Smooth muscle cell (in vitro differentiated cells): ENCODE data around the gene GARNL3. TPM values are rescaled to one million over a fixed set of nuclear protein-coding genes. Genes with fewer than 3 reads are reported as not detected.

Source experiments
- DNase-seq: peaks from one replicate; lab custom pipeline; 2025; ENCODE audit not compliant: unreplicated experiment; lab: John Stamatoyannopoulos, UW
- H2AFZ ChIP-seq: fragments of 200-600 bp; sonication (generic); 2 replicates; pipeline ENCODE4 v1.6.0; 2016; ENCODE audit warnings: antibody characterized with exemption, low read depth, mild to moderate bottlenecking
- H3F3A ChIP-seq: fragments of 200-600 bp; sonication (generic); 2 replicates; pipeline ENCODE4 v1.6.0; 2017; ENCODE audit warnings: antibody characterized with exemption, low read depth
- H3K27ac ChIP-seq: fragments of 200-600 bp; sonication (generic); 2 replicates; pipeline ENCODE4 v1.5.1; 2016; ENCODE audit warnings: low read depth, mild to moderate bottlenecking
- H3K27me3 ChIP-seq: fragments of 200-600 bp; sonication (generic); 2 replicates; pipeline ENCODE4 v1.6.1; 2016; ENCODE audit warnings: low read depth, mild to moderate bottlenecking
- H3K36me3 ChIP-seq: fragments of 200-600 bp; sonication (generic); 2 replicates; pipeline ENCODE4 v1.5.1; 2016; ENCODE audit warnings: low read depth
- H3K4me1 ChIP-seq: fragments of 200-600 bp; sonication (generic); 2 replicates; pipeline ENCODE4 v1.5.1; 2016; ENCODE audit warnings: low read depth
- H3K4me2 ChIP-seq: fragments of 200-600 bp; sonication (generic); 2 replicates; pipeline ENCODE4 v1.6.0; 2016; ENCODE audit warnings: mild to moderate bottlenecking
- H3K4me3 ChIP-seq: fragments of 200-600 bp; sonication (generic); 2 replicates; pipeline ENCODE4 v1.5.1; 2016; ENCODE audit warnings: mild to moderate bottlenecking
- H3K79me2 ChIP-seq: fragments of 200-600 bp; sonication (generic); 2 replicates; pipeline ENCODE4 v1.6.0; 2016; ENCODE audit warnings: low read depth, mild to moderate bottlenecking
- H3K9ac ChIP-seq: fragments of 200-600 bp; sonication (generic); 2 replicates; pipeline ENCODE4 v1.6.0; 2016; ENCODE audit warnings: low read depth
- H3K9me3 ChIP-seq: fragments of 200-600 bp; sonication (generic); replicated peaks from 2 replicates; pipeline ENCODE4 v1.5.1; 2016; ENCODE audit warnings: low read depth
- H4K20me1 ChIP-seq: fragments of 200-600 bp; sonication (generic); 2 replicates; pipeline ENCODE4 v1.6.0; 2016; ENCODE audit warnings: low read depth
- CTCF ChIP-seq: fragments of 200-600 bp; sonication (generic); IDR thresholded peaks from 2 replicates; pipeline ENCODE4 v1.5.1; 2017; ENCODE audit warnings: borderline replicate concordance, mild to moderate bottlenecking, antibody characterized with exemption; ENCODE audit not compliant: insufficient read depth, poor library complexity, severe bottlenecking
- WGBS: methylation state at CpG from one replicate; pipeline ENCODE4 v1.1.7; 2016; ENCODE audit warnings: low lambda C conversion rate; 5-methylcytosine and 5-hydroxymethylcytosine counted together
- polyA plus RNA-seq: library from polyadenylated mRNA; unstranded; fragments of >200 nt; fragmentation: Nextera tagmentation; extraction: Ambion mirVana; gene quantifications from 2 replicates; pipeline ENCODE4 v1.2.1, GENCODE V29; 2016
- total RNA-seq: library from RNA; depleted of rRNA; stranded (reverse); fragments of >200 nt; gene quantifications from 2 replicates; pipeline ENCODE4 v1.2.3, GENCODE V29; 2014

GARNL3 gene
- total and polyA plus RNA-seq, 2 experiments from 2014 or later, result 4.7 to 18.5 TPM

GRCh38 chr9:127341152-127341551 lies 76.6 kb downstream of the GARNL3 start:
- no peak overlapping the region for H3K27ac ChIP-seq
- no peaks in the 10 kb centered on the region for H3K27me3 ChIP-seq
- DNase-seq, result no peak
- peaks cover 5% of the 10 kb centered on the region for H3F3A ChIP-seq
- no peak overlapping the region for H3K4me3 ChIP-seq
- WGBS, result 97% methylated on average over 3 of the region's 3 CpGs
- H3K9me3 ChIP-seq, result no peaks in the 10 kb centered on the region
- TF ChIP-seq CTCF, result no peak
- H3K36me3 ChIP-seq, result no peaks in the 10 kb centered on the region
- H3K4me1 ChIP-seq, result peaks cover 5% of the 10 kb centered on the region
- no peaks in the 10 kb centered on the region for H4K20me1 ChIP-seq
- H2AFZ ChIP-seq, result no peak overlapping the region
- no peaks in the 10 kb centered on the region for H3K79me2 ChIP-seq
- no peak overlapping the region for H3K4me2 ChIP-seq
- no peak overlapping the region for H3K9ac ChIP-seq

DNA sequence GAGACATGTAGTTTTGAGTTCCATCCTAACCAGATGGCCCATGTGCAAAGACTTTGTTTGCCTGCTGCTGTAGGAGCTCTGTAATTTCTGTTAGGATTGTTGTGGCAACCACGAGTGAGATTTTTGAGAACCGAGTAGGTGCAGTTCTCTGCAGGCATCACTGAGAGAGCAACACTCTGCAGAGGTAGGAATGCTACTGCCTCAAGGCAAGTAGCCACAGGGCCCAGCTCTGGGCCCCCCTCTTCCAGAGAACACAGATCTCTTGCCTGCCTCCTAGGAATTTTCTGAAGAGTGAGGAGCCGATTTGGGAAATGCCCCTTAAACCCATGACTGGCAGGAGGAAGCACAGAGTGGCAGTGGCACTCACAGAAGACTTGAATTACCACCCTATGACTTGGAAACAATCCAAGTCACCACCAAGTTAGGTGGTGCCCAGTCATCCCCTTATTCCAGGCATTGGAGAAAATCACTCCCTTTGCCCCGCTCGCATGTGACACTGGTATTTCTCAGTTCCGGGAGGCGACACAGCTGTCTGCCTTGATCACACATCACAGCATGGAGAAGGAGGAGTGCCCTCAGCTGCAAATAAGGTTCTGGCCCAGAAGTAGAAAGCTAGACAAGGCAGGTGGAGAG lies 79.9 kb downstream of the GARNL3 start:
- 77% methylated on average over 7 of the region's 7 CpGs for WGBS
- Histone ChIP-seq H3K36me3 (no peaks in the 10 kb centered on the region), H3K27ac (no peak overlapping the region)

DNA sequence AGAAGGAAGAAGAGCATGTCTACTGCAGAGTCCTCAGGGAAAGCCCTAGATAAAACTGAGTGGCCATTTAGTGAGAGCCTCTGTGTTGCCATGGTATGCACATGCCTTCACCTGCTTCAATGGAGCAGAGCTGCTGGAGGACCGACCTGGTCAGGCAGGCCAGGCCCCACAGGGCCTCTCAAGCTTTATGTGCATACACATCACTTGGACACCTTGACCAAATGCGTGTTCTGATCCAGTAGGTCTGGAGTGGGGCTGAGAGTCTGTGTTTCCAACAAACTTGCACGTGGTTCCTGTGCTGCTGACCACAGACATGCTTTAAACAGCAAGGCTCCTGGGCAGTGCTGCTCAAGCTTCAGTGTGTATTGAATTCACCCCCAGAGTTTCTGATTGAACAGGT lies 81.0 kb downstream of the GARNL3 start:
- Histone ChIP-seq H3K4me2 (no peak overlapping the region), H3K4me3 (no peak overlapping the region), H3K27me3 (no peaks in the 10 kb centered on the region), H3F3A (no peaks in the 10 kb centered on the region), H3K27ac (no peak overlapping the region), H3K9ac (no peak overlapping the region), H4K20me1 (no peaks in the 10 kb centered on the region), H3K79me2 (no peaks in the 10 kb centered on the region), H2AFZ (no peak overlapping the region), H3K36me3 (no peaks in the 10 kb centered on the region), H3K9me3 (no peaks in the 10 kb centered on the region), H3K4me1 (no peaks in the 10 kb centered on the region)
- DNase-seq, result no peak
- WGBS, result 95% methylated on average over 3 of the region's 3 CpGs
- no peak for TF ChIP-seq CTCF

More for the DNA sequence above, 79.9 kb downstream of the GARNL3 start:
- H3K79me2 ChIP-seq, result no peaks in the 10 kb centered on the region
- no peak overlapping the region for H3K9ac ChIP-seq
- no peaks in the 10 kb centered on the region for H3K4me1 ChIP-seq
- no peaks in the 10 kb centered on the region for H3F3A ChIP-seq
- no peak overlapping the region for H3K4me3 ChIP-seq
- H3K9me3 ChIP-seq, result no peaks in the 10 kb centered on the region
- H3K4me2 ChIP-seq, result no peak overlapping the region
- TF ChIP-seq CTCF, result no peak
- no peaks in the 10 kb centered on the region for H3K27me3 ChIP-seq
- H2AFZ ChIP-seq, result no peak overlapping the region
- H4K20me1 ChIP-seq, result no peaks in the 10 kb centered on the region
- no peak for DNase-seq

DNA sequence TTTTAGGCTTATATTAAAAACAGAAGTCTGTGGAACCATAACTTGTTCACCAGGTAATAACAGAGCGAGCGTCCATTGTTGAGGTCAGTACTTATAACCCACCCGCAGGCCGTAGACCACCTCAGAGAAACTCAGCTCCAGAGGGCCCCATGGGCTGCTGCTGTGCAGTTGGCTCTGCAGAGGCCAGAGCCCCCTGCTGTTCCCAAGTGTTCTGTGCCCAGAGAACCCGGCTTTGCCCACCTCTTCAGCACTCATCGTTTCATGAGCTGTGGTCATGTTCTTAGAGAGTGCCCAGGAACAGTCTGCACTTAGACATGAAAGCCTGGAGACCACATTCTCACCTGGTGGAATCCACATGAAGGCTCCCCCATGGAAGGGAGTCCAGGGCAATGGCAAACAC lies 82.0 kb downstream of the GARNL3 start:
- DNase-seq, result no peak
- Histone ChIP-seq H3K36me3 (no peaks in the 10 kb centered on the region), H3K4me2 (no peak overlapping the region), H4K20me1 (no peaks in the 10 kb centered on the region), H3K4me1 (no peaks in the 10 kb centered on the region), H2AFZ (no peak overlapping the region), H3K27ac (no peak overlapping the region), H3K27me3 (no peaks in the 10 kb centered on the region), H3K9me3 (no peaks in the 10 kb centered on the region), H3F3A (no peaks in the 10 kb centered on the region), H3K4me3 (no peak overlapping the region), H3K79me2 (no peaks in the 10 kb centered on the region), H3K9ac (no peak overlapping the region)
- WGBS, result 85% methylated on average over 6 of the region's 6 CpGs
- TF ChIP-seq CTCF, result peak; percentile 21
